BLaER1 (cell line): ENCODE results near the gene OR6B3.

ENCODE experiments used
- H3K27ac ChIP-seq: shearing (Covaris generic); formaldehyde crosslinking; 2 replicates; pipeline ENCODE4 v1.8.1; 2022
- H3K27me3 ChIP-seq: shearing (Covaris generic); formaldehyde crosslinking; 2 replicates; pipeline ENCODE4 v1.8.1; 2022
- H3K36me3 ChIP-seq: shearing (Covaris generic); formaldehyde crosslinking; 2 replicates; pipeline ENCODE4 v1.8.1; 2022
- H3K4me1 ChIP-seq: shearing (Covaris generic); formaldehyde crosslinking; 2 replicates; pipeline ENCODE4 v1.8.1; 2022
- H3K4me2 ChIP-seq: shearing (Covaris generic); formaldehyde crosslinking; 2 replicates; pipeline ENCODE4 v1.8.1; 2022
- H3K4me3 ChIP-seq: shearing (Covaris generic); formaldehyde crosslinking; 2 replicates; pipeline ENCODE4 v1.8.1; 2022
- H3K9ac ChIP-seq: shearing (Covaris generic); formaldehyde crosslinking; 2 replicates; pipeline ENCODE4 v1.8.1; 2022
- H3K9me3 ChIP-seq: shearing (Covaris generic); formaldehyde crosslinking; 2 replicates; pipeline ENCODE4 v1.8.1; 2022
- H4K20me1 ChIP-seq: shearing (Covaris generic); formaldehyde crosslinking; 2 replicates; pipeline ENCODE4 v1.8.1; 2022
- Cebpa-rat ChIP-seq: shearing (Covaris generic); IDR thresholded peaks from 2 replicates; pipeline ENCODE4 v1.8.1; 2022

The OR6B3 gene

DNA sequence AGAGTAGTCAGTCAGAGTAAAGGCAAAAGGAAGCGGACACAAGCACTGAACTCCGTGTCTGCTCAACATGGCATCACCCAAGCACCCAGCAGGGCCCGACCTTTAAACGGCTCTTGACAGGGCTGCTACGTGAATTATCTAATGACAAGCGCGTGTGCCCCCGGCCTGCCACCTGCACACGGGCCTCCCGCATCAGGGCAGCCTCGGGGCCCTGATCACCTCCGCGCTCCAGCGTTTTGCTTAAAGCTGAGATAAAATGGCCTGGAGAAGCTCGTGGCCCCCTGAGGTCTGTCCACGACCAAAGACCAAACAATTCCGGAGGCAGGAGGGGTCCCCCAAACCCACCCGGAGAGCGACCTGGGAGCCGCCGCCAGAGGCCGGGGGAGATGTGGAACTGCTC is 28.6 kb downstream of the OR6B3 start:
- H3K27ac ChIP-seq = peak overlapping the region; percentile 91
- H3K36me3 ChIP-seq = peaks cover 20% of the 10 kb centered on the region
- no peak for TF ChIP-seq Cebpa-rat
- peak overlapping the region; percentile 93 for H3K4me3 ChIP-seq
- H4K20me1 ChIP-seq = peaks cover 49% of the 10 kb centered on the region
- no peaks in the 10 kb centered on the region for H3K27me3 ChIP-seq
- H3K9ac ChIP-seq = peak overlapping the region; percentile 91
- H3K4me1 ChIP-seq = peaks cover 21% of the 10 kb centered on the region
- H3K4me2 ChIP-seq = peak overlapping the region; percentile 90
- H3K9me3 ChIP-seq = no peaks in the 10 kb centered on the region

DNA sequence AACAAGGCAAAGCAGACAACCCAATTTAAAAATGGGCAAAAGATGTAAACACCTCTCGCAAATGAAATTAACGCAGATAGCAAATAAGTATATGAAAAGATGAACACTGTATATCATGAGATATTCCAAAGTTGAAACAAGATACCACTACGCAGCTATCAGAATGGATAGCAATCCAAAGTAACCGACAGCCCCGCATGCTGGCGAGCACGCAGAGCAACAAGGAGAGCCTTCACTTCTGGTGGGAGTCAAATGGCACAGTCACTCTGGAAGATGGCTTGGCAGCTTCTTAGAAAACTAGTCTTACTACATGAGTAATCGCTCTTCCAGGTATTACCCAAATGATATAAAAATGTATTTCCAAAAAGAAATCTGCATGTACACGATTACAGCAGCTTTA is 29.5 kb downstream of the OR6B3 start:
- Histone ChIP-seq H3K9ac (peak overlapping the region; percentile 91; the same call in 1 of the 2 replicates), H3K9me3 (no peaks in the 10 kb centered on the region), H3K4me2 (peak overlapping the region; percentile 90), H3K36me3 (peaks cover 28% of the 10 kb centered on the region), H4K20me1 (peaks cover 53% of the 10 kb centered on the region), H3K27ac (no peak overlapping the region), H3K27me3 (no peaks in the 10 kb centered on the region), H3K4me1 (peaks cover 21% of the 10 kb centered on the region), H3K4me3 (peak overlapping the region; percentile 93)
- TF ChIP-seq Cebpa-rat = no peak

- Histone ChIP-seq H3K4me3 (no peak overlapping the region), H3K4me1 (peaks cover 21% of the 10 kb centered on the region), H3K36me3 (peaks cover 50% of the 10 kb centered on the region), H3K9me3 (no peaks in the 10 kb centered on the region), H3K27me3 (no peaks in the 10 kb centered on the region), H4K20me1 (peaks cover 73% of the 10 kb centered on the region), H3K9ac (no peak overlapping the region), H3K4me2 (no peak overlapping the region), H3K27ac (no peak overlapping the region)
- no peak for TF ChIP-seq Cebpa-rat
Observed at GRCh38 chr2:240021488-240022104, 31.7 kb downstream of the OR6B3 start.

- H3K36me3 ChIP-seq = peaks cover 83% of the 10 kb centered on the region
Observed at GRCh38 chr2:240018071-240018750, 35.1 kb downstream of the OR6B3 start.

DNA sequence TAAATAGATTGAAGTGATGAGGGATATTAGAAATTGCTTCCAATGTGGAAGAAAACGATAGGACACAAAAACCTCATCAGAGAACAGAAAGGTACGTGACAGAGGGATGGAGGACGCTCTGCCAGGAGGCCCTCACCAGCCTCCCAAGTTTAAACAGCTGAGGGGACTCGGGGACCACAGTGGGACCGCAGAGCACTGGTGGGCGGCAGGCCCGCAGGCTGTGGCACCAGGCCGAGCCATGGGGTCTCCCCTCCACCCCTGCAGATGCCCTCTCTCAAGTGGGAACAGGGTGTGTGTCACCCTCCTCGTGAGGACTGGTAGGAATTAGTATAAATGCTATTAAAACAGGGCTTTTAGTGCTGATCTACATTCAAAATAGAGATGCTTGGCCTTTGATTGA is 39.0 kb downstream of the OR6B3 start:
- no peaks in the 10 kb centered on the region for H3K27me3 ChIP-seq
- H3K27ac ChIP-seq = no peak overlapping the region
- H3K36me3 ChIP-seq = peaks cover 95% of the 10 kb centered on the region
- H3K9ac ChIP-seq = no peak overlapping the region
- H3K4me2 ChIP-seq = no peak overlapping the region
- no peak for TF ChIP-seq Cebpa-rat
- peaks cover 56% of the 10 kb centered on the region for H4K20me1 ChIP-seq
- no peak overlapping the region for H3K4me3 ChIP-seq
- H3K4me1 ChIP-seq = no peaks in the 10 kb centered on the region; the same call in 1 of the 2 replicates
- no peaks in the 10 kb centered on the region for H3K9me3 ChIP-seq

More at GRCh38 chr2:240018071-240018750, 35.1 kb downstream of the OR6B3 start:
- Histone ChIP-seq H4K20me1 (peaks cover 88% of the 10 kb centered on the region), H3K9me3 (no peaks in the 10 kb centered on the region), H3K27me3 (no peaks in the 10 kb centered on the region), H3K4me2 (no peak overlapping the region), H3K27ac (no peak overlapping the region), H3K4me3 (no peak overlapping the region), H3K9ac (no peak overlapping the region), H3K4me1 (peaks cover under 1% of the 10 kb centered on the region)
- no peak for TF ChIP-seq Cebpa-rat

DNA sequence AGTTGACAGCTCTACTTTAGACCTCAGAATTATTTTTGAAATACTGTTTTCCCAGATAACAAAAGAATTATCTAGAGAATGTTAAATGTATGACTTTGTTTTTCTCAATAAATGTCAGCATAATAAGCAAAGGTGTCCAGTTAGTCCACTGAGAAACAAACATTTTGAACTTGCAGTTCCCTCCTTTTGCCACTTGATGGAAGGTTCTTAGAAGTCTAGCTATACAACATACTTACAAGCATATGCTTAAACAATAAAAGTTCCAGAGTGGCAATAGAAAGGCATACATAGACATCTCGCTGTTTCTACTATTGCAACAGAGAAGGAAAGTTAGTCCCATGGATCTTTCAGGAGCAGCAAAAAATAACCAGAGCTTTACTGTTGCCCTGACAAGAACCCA is 40.0 kb downstream of the OR6B3 start:
- Histone ChIP-seq H3K4me2 (no peak overlapping the region), H3K27me3 (no peaks in the 10 kb centered on the region), H3K9ac (no peak overlapping the region), H3K4me3 (no peak overlapping the region), H3K27ac (no peak overlapping the region), H3K4me1 (no peaks in the 10 kb centered on the region; the same call in 1 of the 2 replicates), H3K36me3 (peaks cover 95% of the 10 kb centered on the region), H3K9me3 (no peaks in the 10 kb centered on the region), H4K20me1 (peaks cover 49% of the 10 kb centered on the region)
- no peak for TF ChIP-seq Cebpa-rat

DNA sequence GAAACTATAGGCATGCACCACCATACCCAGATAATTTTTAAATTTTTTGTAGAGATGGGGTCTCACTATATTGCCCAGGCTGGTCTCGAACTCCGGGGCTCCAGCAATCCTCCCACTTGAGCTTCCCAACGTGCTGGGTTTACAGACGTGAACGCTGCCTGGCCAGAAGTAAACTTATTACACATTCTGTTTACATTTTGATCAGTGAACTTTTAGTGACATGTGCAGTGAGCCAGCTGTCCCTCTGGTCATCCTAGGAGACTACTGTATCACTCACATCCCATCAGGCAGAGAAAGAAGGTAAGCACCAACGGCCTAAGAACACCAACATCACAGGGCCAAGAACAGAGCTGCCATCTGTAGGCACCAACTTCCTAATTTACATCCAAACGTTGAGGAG is 50.3 kb downstream of the OR6B3 start:
- H3K9me3 ChIP-seq = no peaks in the 10 kb centered on the region
- no peak for TF ChIP-seq Cebpa-rat
- H4K20me1 ChIP-seq = peaks cover 6% of the 10 kb centered on the region
- no peak overlapping the region for H3K27ac ChIP-seq
- no peaks in the 10 kb centered on the region for H3K4me1 ChIP-seq
- H3K4me2 ChIP-seq = no peak overlapping the region
- H3K4me3 ChIP-seq = no peak overlapping the region
- no peaks in the 10 kb centered on the region for H3K27me3 ChIP-seq
- H3K36me3 ChIP-seq = peaks cover 98% of the 10 kb centered on the region
- no peak overlapping the region for H3K9ac ChIP-seq

DNA sequence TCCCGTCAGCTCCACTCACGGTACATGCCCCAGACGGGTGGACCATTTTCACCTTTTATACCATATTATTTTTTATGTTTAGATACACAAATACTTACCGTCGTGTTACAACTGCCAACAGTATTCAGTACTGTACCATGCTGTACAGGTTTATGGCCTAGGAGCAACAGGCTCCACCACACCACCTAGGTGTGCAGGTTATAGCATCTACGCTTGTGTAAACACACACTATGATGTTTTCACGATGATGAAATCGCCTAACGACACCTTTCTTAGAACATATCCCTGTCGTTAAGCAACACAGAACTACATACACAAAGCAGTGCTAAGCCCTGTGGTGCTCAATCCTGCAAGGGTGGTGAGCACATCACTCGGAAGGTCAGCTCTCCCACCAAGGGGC is 52.6 kb downstream of the OR6B3 start:
- Histone ChIP-seq H3K4me3 (no peak overlapping the region), H3K27me3 (no peaks in the 10 kb centered on the region), H3K27ac (no peak overlapping the region), H3K4me1 (no peaks in the 10 kb centered on the region), H3K9me3 (no peaks in the 10 kb centered on the region), H4K20me1 (no peaks in the 10 kb centered on the region), H3K4me2 (no peak overlapping the region), H3K36me3 (peaks cover 80% of the 10 kb centered on the region), H3K9ac (no peak overlapping the region)
- no peak for TF ChIP-seq Cebpa-rat

DNA sequence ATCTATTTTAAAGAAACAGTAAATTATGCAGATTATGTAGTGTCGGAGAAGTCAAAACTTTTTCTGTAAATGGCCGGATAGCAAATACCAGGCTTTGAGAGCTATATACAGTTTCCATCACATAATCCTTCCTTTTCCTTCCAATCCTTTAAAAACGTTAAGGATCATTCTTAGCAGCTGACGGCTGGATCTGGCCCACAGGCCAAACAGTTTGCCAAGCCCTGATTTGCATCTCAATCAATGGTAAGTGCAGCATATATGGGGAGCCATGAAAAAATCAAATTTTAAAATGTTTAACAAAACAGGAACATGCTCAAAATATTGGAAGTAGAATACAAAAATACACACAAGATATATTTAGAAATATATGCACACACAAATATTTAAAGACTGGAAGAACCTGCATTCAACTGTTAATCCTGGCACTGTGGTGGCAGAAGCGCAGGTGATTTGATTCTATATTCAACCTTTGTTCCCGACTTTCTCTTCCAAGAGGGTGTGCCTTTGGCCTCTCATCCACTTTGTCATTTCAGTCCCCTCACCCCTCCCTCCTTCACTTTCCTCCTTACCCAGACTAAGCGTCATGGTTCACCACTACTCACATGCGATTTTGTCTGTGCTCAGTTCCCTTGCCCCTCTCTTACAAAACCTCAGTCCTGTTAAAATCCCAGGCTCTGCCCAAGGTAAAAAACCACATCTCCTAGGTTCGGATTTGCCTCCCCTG is 55.5 kb downstream of the OR6B3 start:
- Histone ChIP-seq H3K9me3 (no peaks in the 10 kb centered on the region), H3K4me3 (no peak overlapping the region), H3K9ac (0 out of 2 replicates have a peak overlapping the region, but pooled peaks have one; percentile 27), H3K4me2 (no peak overlapping the region), H3K27me3 (no peaks in the 10 kb centered on the region), H3K4me1 (no peaks in the 10 kb centered on the region), H3K27ac (no peak overlapping the region), H4K20me1 (no peaks in the 10 kb centered on the region), H3K36me3 (peaks cover 76% of the 10 kb centered on the region)
- no peak for TF ChIP-seq Cebpa-rat
